ENCODE measurements around the gene DPRX. TPM values are rescaled to one million over a fixed set of nuclear protein-coding genes. Genes with fewer than 3 reads are reported as not detected.
"Not testable (repeated sequence)": the region's sequence is repeated elsewhere in the genome, so short reads cannot be mapped to it uniquely, and the experiment has no call there.

The DPRX gene
- total RNA-seq, 2 donors from 2014 or later: not detected

DNA sequence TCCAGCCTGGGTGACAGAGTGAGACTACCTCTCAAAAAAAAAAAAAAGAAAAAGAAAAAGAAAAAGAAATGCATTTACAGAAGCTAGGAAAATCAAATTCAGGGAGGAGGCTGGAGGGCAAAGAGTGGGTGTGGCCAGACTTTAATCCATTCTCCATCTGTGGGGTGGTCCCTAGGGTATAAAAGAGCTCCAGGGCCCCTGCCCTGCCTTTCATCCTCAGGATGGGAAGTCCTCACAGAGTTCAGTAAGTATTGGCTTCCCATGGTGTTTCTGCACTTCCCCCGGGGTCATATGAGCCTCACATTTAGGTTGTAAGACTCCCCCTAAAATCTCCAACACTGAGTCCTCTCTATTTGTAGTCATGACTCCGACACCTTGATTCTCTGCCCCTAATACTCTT is 33.0 kb downstream of the DPRX start:
- H3K27me3 ChIP-seq: no peaks in the 10 kb centered on the region
- no peaks in the 10 kb centered on the region for H3K4me1 ChIP-seq
- no peak overlapping the region for H3K4me3 ChIP-seq
- H3K9me3 ChIP-seq: no peaks in the 10 kb centered on the region
- TF ChIP-seq, protein P1, sequence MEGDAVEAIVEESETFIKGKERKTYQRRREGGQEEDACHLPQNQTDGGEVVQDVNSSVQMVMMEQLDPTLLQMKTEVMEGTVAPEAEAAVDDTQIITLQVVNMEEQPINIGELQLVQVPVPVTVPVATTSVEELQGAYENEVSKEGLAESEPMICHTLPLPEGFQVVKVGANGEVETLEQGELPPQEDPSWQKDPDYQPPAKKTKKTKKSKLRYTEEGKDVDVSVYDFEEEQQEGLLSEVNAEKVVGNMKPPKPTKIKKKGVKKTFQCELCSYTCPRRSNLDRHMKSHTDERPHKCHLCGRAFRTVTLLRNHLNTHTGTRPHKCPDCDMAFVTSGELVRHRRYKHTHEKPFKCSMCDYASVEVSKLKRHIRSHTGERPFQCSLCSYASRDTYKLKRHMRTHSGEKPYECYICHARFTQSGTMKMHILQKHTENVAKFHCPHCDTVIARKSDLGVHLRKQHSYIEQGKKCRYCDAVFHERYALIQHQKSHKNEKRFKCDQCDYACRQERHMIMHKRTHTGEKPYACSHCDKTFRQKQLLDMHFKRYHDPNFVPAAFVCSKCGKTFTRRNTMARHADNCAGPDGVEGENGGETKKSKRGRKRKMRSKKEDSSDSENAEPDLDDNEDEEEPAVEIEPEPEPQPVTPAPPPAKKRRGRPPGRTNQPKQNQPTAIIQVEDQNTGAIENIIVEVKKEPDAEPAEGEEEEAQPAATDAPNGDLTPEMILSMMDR (IDR thresholded peaks at IDR 0.05): no peak
- intact Hi-C loops (cut with DNase I): no loop called here
- H3K27ac ChIP-seq: no peak overlapping the region
- DNase-seq: no peak
- no peak overlapping the region for H3K9ac ChIP-seq (ENCODE audit: low read depth in 2 of 2, low read length in 2 of 2)
- no peaks in the 10 kb centered on the region for H3K36me3 ChIP-seq

- H3K27ac ChIP-seq; H3K4me3 ChIP-seq; intact Hi-C loops (cut with DNase I); H3K9ac ChIP-seq (ENCODE audit: low read depth in 2 of 2, low read length in 2 of 2); H3K36me3 ChIP-seq; H3K4me1 ChIP-seq; H3K27me3 ChIP-seq; H3K9me3 ChIP-seq; DNase-seq: not testable (repeated sequence)
Measured at GRCh38 chr19:53666331-53666730, 34.5 kb downstream of the DPRX start.

DNA sequence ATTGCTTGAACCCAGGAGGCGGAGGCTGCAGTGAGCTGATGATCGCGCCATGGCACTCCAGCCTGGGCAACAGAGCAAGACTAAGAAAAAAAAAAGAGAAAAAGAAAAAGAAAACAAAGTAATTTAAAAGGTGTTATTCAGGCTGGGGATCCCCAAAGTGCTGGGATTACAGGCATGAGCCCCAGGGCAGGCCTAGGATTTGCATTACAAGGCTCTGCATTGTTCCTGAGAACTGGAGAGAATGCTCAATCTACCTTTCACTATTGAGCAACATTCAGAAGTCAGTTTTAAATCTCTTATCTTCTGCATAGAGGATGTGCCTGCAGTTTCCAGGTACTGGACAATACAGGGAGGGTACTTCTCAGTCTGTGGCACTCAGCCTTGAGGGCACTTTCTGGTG is 37.0 kb downstream of the DPRX start:
- H3K27me3 ChIP-seq; H3K9ac ChIP-seq (ENCODE audit: low read depth in 2 of 2, low read length in 2 of 2); H3K4me3 ChIP-seq; intact Hi-C loops (cut with DNase I); H3K36me3 ChIP-seq; DNase-seq; H3K9me3 ChIP-seq; H3K4me1 ChIP-seq; H3K27ac ChIP-seq: not testable (repeated sequence)

DNA sequence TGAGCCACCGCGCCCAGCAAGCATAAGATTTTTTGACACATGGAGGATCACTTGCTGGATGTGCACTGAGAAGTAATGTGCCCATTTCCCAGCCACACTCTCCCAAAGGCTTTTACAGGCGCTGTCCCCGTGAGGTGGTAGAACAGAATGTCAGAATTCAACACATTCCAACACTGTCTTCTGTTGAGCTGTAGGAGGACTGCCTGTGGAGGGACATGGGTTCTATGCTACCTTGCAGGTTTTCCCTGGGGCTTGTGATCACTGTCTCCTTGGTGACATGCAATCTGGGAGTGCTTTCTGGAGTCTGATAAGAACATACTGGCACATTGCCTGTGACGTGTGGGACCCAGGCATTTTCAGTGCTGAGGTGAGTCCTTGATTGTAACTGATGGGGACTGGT is 38.5 kb downstream of the DPRX start:
- H3K36me3 ChIP-seq: no peaks in the 10 kb centered on the region
- H3K9me3 ChIP-seq: no peaks in the 10 kb centered on the region
- DNase-seq: no peak
- no peak overlapping the region for H3K4me3 ChIP-seq
- H3K27ac ChIP-seq: no peak overlapping the region
- H3K9ac ChIP-seq (ENCODE audit: low read depth in 2 of 2, low read length in 2 of 2): no peak overlapping the region
- no peaks in the 10 kb centered on the region for H3K4me1 ChIP-seq
- no peaks in the 10 kb centered on the region for H3K27me3 ChIP-seq
- intact Hi-C loops (cut with DNase I): no loop called here
- TF ChIP-seq, protein P1 (IDR thresholded peaks at IDR 0.05): no peak

- no peak overlapping the region for H3K9ac ChIP-seq (ENCODE audit: low read depth in 2 of 2, low read length in 2 of 2)
- DNase-seq: no peak
- no peaks in the 10 kb centered on the region for H3K36me3 ChIP-seq
- H3K9me3 ChIP-seq: no peaks in the 10 kb centered on the region
- H3K4me3 ChIP-seq: no peak overlapping the region
- H3K27ac ChIP-seq: no peak overlapping the region
- intact Hi-C loops (cut with DNase I): no loop called here
- no peaks in the 10 kb centered on the region for H3K4me1 ChIP-seq
- TF ChIP-seq, protein P1 (IDR thresholded peaks at IDR 0.05): no peak
- H3K27me3 ChIP-seq: no peaks in the 10 kb centered on the region
Measured at GRCh38 chr19:53671663-53672062, 39.9 kb downstream of the DPRX start.

Small RNA genes lying within 50 kb of the gene (microRNA-seq; reads per million reads assigned to microRNA genes)
- gene MIR1323: not detected
- not detected for gene MIR498
- gene MIR512-1: not detected
- not detected for gene MIR512-2
- not detected for gene MIR515-1
- not detected for gene MIR515-2
- not detected for gene MIR519C
- not detected for gene MIR519E
- gene MIR520E: not detected
- gene MIR520F: not detected

Other genes with a start within 250 kb of the DPRX start
- gene ZNF765, start 236.8 kb upstream of the DPRX start, total RNA-seq: 10 to 100 TPM in 1 of 2 donors, 1 to 10 TPM in 1; 8.2 to 10.7 TPM
- 10 to 100 TPM in 1 of 2 donors, 1 to 10 TPM in 1; 5.6 to 10.1 TPM for gene ZNF761, start 200.0 kb upstream of the DPRX start, total RNA-seq
- 1 to 10 TPM; 3.6 to 4.9 TPM for gene ZNF813, start 164.3 kb upstream of the DPRX start, total RNA-seq
- gene ZNF331, start 93.9 kb upstream of the DPRX start, total RNA-seq: 1 to 10 TPM; 4.3 to 7.8 TPM
- gene NLRP12, start 192.3 kb downstream of the DPRX start, total RNA-seq: under 1 TPM in 1 of 2 donors, not detected in 1; 0.11 TPM
- 100 to 1,000 TPM in 1 of 2 donors, 10 to 100 TPM in 1; 80.5 to 110 TPM for gene MYADM, start 235.9 kb downstream of the DPRX start, total RNA-seq

All from colonic mucosa (tissue), 4 donors.